Hypothalamus (tissue), 51 donors: Measurements from ENCODE around the gene AUP1.
"Not testable (repeated sequence)": the region's sequence is repeated elsewhere in the genome, so short reads cannot be mapped to it uniquely, and the experiment has no call there.

Experiments
- DNase-seq, 51 donors: peaks; one replicate each; lab custom pipeline; 2025; lab: John Stamatoyannopoulos, UW

Gene AUP1

DNA sequence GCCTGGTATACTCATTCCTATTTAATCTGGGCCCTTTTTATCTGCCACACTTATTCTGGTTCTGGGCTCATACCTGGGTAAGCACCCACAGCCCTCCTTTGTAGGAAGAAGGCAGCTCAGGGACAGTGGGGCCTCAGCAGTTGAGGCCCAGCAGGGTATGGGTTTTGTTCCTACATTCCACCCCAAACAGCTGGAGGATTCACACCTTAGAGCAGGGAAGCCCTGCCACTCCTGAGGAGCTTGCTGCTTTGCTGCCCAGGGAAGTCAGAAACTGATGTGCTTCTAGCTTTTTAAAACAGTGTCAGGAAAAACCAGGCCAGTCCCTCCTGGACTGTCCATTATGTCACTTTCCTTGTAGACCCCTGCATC lies 28.9 kb downstream of the AUP1 start:
- DNase-seq: no peak

- no peak for DNase-seq
These were observed 29.4 kb downstream of the AUP1 start for GRCh38 chr2:74499940-74500577.

- DNase-seq: no peak
These were observed 30.1 kb downstream of the AUP1 start, which contains the start of gene LBX2 for GRCh38 chr2:74499267-74499939. Gene LBX2 (minus strand): TSS chr2:74499603. CDS start chr2:74499537, 66 bp downstream.

DNA sequence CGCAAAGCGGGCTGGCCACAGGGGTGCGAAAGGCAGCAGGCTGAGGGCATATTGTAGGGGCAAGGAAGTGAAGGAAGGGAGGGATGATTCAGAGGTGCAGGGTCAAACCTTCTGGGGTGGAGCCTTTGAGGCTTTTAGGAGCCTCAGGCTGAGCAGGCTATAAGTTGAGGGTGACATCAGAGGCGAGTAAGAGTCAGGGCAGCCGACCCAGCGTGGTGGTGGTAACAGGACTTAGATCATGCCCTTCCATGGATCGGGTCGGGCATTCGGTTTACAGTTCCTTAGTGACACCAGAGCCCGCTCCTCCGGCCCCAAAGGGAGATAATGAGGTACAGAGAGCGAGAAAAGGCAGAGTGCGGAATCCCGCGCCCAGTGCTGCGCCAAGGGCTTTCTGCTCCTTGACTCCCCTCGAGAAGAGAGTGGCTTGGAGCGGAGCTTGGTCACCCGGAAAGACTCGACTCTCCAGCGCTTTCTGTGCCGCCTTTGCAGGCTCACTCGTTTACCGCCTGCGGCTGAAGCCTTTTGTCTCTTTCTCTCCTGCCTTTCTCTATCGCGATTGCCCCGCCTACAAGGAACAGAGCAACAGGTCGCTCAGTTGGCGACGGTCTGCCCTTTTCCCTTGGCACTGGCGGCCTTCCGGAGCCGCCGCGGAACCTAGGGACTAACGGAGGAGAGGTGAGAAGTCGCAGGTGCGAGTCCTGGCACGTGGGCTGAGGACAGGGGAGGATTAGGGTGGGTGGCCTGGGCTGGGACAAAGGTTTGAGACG lies 30.8 kb downstream of the AUP1 start:
- DNase-seq: no peak

DNA sequence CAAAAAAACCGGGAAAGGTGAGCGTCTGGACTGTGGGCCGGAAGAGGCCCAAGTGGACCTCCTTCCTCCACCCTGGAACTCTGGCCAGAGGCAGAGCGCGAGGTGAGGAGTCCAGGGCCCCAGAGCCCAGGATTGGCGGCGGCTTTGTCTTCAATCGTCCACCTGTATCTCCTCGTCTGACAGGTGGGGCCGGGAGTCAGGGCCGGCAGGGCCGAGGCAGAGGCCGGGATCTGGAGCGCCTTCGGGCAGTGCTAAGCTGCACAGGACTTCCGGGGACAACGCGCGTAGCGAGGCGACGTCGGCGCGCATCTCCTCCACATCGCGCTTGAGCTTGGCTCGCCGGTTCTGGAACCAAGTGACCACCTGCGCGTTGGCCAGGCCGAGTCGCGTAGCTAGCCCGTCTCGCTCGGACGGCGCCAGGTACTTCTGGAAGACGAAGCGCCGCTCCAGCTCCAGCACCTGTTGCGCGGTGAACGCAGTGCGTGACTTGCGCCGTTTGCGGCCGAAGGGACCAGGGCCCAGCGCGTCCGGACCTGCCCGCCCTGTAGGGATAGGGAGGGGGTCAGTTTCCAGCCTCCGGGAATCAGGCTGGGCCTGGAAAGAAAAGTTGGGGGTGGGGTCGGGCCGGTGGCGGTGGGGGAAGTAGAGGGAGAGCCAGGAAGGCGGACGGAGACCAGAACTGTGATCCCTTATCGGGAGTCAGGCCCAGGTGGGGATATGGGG lies 31.6 kb downstream of the AUP1 start:
- no peak for DNase-seq

DNA sequence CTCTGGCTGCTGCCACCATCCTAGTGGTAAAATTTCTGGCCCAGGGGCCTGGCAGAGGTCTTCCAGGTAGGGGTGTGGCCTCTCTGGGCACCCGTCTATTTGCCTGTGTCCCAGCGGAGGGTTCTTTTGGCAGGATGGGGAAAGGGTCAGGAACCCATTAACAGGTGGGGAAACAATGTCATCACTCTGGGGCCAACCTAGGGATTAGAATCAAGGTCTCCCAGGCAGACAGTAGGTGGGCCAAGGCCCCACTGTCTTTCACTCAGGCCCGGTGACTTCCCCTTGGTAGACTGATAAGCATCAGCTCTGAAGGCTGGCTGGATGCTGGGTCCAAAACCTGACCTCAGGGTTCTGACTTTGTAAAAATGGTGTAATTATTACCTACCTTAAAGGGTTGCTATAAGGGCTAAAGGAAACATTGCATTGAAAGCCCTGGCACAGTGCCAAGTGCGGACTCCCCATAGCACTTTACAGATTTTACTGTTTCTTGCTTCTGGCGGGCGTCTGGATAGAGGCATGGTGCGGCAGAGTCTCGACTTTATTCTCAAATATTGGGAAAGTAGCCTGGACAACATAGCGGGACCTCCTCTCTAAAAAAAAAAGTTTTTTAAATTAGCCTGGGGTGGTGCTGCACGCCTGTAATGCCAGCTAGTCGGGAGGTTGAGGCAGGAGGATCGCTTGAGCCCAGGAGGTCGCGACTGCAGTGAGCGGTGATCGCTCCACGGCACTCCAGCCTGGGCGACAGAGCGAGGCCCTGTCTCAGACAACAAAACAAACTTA lies 32.3 kb downstream of the AUP1 start:
- no peak for DNase-seq

DNA sequence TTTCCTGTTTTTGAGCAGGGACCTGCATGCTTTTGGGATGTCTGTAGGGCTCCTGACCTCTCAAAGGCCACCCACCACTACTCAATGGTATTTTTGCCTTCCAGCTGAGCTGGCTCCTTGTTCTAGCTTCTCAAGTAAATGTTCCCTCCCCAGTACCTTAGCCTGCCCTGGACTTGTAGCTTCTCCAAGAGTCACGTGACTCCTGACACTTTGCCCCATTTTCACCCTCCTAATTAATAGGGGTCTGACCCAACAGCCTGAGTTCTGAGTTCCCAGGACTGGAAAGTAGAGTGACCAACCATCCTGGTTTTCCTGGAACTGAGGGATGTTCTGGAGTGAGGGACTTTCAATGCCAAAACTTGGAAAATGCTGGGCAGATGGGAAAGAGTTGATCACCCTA lies 34.1 kb downstream of the AUP1 start:
- DNase-seq: no peak

GRCh38 chr2:74493546-74493945 lies 36.0 kb downstream of the AUP1 start:
- DNase-seq: no peak

DNA sequence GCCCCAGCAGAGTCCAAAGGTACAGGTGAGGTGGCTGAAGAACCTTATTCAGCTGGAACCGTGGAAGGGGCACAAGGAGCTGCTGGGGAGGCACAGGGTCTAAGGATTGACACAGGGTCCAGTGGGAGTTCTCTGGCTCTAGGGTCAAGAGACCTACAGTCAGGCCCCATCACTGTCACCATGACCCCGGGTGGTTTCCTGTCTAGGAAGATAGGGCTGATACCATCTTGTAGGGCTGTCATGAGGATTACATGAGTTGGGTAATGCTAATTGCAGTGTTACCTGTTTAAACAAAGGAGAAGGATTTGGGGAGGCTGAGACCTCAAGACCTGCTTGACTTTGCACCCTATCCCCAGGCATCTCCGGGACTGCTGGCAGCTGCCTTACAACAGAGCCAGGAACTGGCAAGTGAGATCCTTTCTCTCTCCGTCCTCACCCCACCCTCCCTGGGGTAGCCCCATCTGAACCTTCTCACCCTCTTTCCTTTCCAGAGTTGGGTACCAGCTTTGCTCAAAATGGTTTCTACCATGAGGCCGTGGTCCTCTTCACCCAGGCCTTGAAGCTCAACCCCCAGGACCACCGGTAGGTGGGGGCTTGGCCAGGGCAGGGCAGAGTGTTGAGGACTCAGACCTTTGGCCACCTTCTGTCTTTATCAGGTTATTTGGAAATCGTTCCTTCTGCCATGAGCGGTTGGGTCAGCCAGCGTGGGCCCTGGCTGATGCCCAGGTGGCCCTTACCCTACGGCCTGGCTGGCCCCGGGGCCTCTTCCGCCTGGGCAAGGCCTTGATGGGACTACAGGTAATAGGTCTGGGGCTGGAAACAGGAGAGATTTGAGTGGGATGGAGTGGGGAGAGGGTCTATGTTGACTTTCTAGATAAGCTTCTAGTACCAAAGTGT lies 37.6 kb downstream of the AUP1 start:
- DNase-seq: no peak

DNA sequence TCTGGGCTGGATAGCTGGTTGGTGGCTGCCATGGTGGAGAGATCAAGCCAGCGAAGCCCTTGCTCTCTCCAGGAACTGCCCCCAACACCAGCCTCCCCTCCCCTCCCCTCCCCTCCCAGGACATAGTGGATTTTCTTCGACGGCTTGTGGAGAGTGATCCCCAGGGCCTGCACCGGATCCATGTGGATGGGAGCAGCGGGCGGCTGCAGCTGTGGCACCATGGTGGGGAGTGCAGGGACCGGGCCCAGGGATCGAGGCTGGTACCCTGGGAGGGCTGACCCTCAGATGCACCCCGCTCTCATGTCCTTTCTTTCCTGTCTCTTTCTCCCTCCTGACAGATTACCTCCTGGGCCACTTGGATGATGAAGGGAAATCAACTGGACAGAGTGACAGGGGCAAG lies 39.6 kb downstream of the AUP1 start:
- no peak for DNase-seq

DNA sequence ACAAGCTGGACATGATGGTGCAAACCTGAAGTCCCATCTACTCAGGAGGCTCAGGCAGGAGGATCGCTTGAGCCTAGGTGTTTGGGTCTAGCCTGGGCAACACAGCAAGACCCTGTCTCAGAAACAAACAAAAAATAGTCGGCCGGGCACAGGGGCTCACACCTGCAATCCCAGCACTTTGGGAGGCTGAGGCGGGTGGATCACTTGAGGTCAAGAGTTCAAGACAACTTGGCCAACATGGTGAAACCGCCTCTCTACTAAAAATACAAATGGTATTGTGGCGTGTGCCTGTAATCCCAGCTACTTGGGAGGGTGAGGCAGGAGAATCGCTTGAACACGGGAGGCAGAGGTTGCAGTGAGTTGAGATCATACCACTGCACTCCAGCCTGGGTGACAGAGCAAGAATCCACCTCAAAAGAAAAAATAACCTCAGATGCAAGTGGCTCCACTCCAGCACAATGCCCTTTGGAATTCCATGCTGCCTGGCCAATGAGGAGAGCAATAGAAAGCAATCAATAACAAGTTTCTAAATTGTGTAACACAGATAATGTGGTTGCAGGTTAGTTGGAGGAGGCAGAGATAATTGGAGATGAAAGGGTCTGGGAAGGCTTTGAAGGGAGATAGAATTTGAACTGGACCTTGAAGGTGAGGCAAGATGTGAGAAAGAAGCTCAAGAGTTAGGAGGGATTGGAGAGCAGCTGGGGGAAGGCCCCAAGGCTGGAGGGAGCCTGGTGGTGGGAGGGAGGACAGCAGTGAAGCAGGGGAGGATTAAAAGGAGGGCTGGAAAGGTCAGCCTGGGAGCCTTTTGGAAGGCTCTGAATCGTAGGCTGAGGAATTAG lies 40.6 kb downstream of the AUP1 start:
- no peak for DNase-seq

GRCh38 chr2:74486141-74486540 lies 43.4 kb downstream of the AUP1 start:
- no peak for DNase-seq

- not testable (repeated sequence) for DNase-seq
These were observed 45.8 kb downstream of the AUP1 start for GRCh38 chr2:74483675-74484164.

DNA sequence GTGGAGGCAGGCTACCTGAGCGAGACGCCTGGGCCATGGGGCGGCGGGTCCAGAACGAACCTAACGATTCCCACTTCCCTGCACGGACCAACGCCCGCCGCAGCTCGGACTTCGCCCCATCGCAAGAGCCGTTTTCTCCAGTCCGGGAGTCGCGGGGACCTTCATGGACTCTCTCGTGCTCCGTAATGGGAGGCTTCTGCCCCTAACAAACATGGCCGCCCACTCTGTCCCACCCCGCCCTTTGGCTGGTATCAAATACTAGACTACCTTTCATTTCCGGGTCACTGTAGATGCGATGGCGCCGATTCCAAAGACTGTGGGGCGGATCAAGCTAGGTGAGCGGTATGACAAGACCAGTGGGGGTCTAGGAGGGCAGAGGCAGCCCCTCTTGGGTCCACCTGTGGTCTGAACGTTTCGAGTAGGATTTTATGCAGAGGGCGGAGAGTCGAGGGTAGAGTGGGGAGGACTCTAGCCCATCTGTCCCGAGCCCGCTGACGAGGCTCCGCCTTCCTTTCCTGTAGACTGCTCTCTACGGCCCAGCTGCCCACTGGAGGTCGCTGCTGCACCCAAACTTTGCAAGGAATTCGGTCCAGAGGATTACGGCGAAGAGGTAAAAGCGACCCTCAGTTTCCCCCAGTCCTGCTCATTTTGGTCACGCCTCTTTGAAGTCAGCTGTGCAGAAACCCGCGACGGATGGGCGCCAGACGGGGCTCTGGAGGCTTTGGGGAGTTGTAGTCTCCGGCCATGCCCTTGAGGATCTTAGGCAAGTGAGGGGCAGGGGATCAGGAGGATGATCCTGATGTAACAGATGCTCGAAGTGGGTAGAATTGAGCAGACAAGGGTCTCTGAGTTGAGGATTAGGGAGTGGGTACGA lies 46.5 kb downstream of the AUP1 start, which contains the start of the genes CCDC142 and TTC31:
Gene CCDC142 (minus strand): TSS at position 198 of the 874 bp plus-strand sequence. CDS start 161 bp downstream, at position 37.
Gene TTC31 (plus strand): TSS at position 281 of the 874 bp plus-strand sequence. CDS start 15 bp downstream, at position 296.
- DNase-seq: peak; percentile 77 to 99 (median 93)

DNA sequence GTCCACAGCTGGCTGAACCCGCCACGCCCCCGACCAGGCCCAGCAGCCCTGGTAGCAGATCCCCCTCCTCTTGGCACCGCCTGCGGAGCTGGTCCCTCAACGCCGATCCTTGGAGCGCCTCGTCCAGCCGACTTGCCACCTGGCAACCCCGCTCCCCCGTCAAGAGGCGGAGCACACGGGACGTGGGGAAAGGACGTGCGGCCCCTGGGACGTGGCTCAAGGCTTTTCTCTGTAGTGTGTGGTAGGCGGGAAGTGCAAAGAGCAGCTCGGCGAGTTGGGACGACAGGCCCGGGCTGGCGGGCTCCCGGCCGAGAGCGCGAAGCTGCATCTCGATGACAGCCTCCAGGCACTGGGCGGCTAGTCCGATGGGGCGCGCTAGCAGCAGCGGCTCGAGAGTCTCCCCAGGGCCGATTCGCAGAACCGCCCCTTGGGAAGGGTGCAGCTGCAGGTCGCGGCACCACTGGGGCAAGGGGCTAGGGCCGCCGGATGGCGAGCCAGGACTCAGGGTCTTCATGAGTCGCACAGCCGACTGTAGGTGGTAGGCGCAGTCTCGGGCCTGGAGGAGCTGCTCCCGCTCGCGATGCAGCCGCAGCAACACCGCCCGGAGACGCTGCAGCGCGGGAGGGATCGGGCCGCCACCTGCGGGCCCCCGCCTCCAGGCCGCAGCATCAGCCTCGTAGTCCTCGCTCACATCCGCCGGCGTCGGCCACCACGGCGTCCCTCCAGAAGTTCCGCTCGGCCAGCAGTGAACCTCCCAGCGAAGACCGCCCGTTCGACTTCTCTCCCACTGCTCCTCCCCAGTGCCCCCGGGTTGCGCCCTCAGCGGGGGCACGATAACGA lies 47.3 kb downstream of the AUP1 start:
- DNase-seq: peak in 11 of 51 donors; percentile 26 to 83 (median 63)

DNA sequence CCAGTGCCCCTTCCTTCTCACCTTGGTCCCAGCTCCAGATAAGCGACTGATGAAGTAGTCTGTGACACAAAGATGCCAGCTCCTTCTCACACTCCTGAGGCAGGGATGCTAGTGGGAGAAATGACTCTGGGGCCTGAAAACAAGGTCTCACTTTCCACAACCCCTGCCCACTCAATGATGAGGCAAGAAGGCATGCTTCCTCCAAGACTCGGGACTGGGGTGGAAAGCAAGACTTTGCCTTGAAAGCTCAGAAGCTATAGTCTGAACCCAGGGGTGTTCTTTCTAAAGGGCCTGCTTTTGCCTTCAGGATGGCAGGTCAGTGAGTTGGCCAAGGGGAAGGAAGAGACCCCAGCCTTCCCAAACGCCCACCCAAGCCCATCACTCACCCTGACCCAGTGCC lies 48.1 kb downstream of the AUP1 start:
- DNase-seq: no peak
